GM21381 (cell line): Measurements from ENCODE around the gene DHRS7C.
"Not testable (repeated sequence)": the region's sequence is repeated elsewhere in the genome, so short reads cannot be mapped to it uniquely, and the experiment has no call there.

Experiments
- ATAC-seq: cut with Tn5 transposase; IDR thresholded peaks from one replicate; pipeline ENCODE4 v1.9.1; 2021; ENCODE audit warnings: mild to moderate bottlenecking, moderate library complexity; ENCODE audit not compliant: unreplicated experiment

DHRS7C gene

DNA sequence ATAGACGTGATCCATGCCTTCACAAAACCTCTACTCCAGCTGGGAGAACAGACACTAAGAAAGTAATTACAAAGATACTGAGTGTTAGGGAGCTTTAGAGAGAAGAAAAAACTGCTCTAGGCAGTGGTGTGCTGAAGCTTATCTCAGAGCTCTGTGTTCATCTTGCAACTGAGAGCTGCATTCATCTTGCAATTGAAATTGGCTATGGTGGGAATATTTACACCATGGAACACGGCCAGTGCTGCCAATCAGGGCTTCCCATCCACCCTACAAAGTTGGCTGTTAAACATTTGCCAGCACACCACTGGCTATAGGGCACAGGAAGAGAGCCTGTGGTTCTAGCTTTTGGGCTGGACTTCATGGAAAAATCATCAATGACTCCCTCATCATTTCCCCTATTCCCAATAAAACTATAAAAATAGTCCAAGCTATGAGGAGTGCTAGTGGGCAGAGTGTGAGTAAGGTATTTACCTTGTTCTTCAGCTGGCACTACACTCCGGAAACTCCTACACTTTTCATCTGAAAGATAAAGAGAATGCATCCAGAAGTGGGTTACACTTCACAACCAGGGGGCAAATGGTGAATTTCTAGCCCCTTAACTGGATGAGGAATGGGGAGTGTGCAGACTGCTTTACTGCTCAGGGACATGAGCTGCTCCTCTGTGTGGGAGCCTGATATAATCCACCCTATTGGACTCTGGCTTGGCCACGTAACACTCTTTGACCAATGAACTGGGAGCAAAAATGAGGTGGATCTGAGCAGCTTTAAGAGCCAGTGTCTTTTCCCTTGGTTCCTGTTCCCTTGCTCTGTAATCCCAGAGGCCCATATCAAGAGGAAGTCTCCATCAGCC is 18.9 kb upstream of the DHRS7C start:
- ATAC-seq: no peak

DNA sequence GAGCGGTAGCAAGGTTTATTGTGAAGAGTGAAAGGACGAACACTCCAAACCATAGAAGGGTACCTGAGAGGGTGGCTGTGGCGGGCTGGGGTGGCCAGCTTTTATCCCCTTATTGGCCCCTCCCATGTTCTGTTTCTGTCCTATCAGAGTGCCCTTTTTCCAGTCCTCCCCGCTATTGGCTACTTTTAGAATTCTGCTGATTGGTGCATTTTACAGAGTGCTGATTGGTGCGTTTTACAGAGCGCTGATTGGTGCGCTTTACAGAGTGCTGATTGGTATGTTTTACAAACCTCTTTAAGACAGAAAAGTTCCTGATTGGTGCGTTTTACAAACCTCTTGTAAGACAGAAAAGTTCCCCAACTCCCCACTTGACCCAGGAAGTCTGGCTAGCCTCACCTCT is 18.0 kb upstream of the DHRS7C start:
- no peak for ATAC-seq

DNA sequence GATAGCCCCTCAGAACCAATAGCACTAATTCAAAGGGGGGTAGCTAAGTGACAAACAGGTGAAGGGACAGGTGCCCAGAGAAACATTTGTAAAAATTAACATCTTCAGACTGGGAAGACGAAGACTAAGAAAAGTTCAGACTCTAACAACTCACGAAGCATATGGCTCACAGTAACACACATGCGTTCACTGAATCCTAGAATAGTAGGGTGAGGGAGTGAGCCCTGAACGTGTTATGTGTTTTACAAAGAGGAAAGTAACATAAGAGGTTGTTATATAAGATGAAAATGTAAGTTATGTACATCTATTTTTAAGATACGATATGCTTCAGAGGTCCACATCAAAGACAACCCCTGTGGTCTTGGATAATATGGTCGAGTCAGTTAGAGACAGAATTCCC is 15.3 kb upstream of the DHRS7C start:
- no peak for ATAC-seq

DNA sequence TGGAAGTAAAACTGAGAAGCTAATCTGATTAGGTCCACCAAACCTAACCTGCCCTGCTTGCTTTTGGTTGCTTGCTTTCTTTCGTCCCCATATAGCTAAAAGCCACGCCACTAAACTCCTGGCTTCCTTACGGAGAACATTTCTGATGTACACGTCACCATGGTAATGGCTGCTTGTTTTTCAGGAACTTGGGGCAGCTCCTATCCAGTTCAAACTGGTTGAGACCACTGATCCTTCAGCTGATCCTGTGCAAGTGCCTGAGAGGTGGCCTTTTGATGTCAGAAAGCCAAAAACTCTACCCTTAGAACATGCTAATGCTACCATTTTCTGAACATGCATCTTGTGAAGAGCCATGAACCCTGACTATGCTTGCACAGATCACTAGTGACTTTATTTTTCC is 14.4 kb upstream of the DHRS7C start:
- no peak for ATAC-seq

DNA sequence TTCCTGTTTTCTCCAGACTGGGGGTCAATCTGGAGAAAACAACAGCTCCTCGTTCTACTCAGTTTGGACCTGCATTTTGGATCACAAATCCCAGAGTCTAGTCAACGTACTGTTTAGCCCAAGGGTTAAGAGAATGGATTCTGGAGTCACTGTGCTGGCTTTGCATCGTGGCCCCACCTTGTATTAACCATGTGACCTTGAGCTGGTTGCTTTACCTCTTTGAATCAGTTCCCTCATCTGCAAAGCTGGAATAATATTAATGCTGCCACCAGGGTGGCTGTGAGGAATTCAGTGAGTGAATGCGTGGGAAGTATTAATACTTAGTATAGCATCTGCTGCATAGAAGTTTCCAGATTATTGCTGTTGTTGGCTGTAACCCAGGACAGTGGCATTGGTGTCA is 11.3 kb upstream of the DHRS7C start:
- no peak for ATAC-seq

DNA sequence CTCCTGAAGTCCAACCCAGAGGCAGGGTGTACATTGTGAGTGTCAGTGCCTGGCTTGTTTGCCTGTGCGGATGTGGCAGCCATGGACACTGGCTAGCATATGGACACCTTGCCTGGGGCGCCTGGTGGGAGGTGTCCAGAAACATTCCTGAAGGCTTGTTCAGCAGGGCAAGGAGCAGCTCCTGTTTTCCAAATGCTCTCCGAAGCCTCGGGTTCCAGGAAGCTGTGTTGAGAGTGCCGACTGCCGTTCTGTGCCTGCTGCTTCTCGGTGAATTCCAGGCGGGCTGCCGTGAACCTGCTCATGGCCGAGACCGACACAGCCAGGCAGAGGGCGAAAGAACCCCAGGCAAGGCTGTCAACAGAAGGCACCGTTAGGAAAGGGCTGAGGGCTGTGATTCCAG is 10.9 kb upstream of the DHRS7C start:
- ATAC-seq: no peak

DNA sequence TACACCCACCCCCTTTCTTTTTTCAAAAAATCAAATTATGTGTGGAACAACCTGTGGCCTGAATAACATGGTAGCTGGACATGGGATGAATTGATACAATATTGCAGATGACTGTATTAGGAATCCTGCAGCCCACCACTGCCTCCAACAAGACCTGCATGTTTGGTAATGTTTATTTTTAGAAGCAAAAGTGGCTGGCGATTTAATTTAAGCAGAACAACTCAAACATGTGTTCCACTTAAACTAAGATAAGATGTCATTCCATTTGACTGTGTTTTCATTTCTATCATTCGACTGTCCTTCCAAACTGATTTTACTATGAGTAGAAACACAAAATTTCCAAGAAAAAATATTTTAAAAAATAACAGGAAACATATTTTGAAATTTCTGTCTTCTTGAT is 10.1 kb upstream of the DHRS7C start:
- ATAC-seq: no peak

DNA sequence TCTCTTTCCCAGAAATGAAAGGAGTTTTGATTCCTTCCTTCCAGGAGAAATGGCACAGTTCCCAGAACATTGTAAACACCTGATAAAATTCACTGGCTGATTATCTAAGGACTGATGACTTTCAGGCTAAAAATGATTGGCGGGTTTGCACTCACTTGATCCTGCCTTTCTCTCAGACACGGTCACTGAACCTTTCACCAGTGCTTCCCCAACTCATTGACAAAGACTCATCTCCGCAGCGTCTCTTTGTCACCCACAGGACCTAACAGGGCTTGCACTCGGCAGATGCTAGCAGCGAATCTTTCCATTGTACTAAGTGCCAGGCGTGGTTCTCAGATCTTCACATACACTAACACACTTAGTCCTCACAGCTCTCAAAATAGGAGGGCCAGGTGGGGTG is 7.3 kb upstream of the DHRS7C start:
- no peak for ATAC-seq

DNA sequence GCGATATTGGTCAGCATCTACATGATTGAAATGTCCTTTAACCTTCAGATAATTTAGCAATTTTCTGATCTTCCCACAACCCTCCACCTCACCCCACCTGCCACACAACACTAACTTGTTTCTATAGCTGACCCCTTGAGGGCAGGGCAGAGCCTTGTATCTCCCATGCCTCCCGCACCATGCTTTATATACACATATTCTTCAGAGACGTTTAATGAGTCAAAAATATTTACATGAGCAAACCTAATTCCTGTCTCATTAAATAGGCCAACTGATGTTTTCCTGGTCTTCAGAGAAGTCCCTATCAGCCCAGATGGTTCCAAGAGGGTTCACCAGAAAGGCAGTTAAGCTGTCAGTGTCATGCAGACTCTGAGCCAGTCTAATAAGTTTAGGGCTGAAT is 6.6 kb upstream of the DHRS7C start:
- ATAC-seq: no peak

DNA sequence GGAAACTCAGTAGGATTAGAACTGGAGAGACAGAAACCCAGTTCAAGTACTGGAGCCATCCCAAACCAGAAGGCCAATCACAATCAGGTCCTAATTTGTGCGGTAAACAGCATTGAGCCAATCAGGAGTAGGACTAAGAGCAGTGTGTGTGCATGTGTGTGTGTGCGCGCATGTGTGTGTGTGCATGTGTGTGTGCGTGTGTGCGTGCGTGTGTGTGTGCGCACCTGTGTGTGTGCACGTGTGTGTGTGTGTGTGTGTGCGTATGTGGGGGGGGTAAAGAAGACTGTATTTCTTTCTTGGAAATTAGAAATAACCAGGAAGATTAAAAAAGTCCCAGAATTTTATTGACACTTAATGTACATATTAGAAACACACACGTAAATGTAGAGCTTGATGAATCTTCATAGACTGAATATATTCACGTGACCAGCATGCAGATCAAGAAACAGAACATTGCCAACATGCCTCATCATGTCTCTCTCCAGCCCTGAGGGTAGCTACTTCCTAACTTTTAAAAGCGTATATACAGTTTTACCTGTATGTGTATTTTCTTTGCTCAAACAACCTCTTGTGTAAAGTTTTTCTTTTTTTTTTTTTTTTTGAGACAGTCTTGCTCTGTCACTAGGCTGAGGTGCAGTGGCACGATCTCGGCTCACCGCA is 919 bp upstream of the DHRS7C start:
- no peak for ATAC-seq

DNA sequence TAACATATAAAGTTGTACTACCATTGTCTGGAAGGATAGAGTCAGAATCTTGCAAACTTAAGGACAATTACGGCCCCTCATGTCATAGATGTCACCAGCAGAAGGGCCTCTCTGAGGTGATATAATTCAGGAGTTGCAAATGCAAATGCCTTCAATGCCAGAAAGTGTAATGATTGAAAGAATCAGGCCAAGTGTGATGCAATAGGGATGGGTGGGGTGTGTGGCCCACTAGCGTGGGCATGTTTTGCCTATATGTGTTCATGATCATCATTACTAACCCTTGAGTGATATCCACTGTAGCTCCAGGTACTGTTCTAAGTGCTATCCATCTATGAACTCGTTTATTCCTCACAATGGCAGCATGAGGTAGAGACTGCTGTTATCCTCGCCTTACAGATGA is 1.1 kb downstream of the DHRS7C start:
- no peak for ATAC-seq

DNA sequence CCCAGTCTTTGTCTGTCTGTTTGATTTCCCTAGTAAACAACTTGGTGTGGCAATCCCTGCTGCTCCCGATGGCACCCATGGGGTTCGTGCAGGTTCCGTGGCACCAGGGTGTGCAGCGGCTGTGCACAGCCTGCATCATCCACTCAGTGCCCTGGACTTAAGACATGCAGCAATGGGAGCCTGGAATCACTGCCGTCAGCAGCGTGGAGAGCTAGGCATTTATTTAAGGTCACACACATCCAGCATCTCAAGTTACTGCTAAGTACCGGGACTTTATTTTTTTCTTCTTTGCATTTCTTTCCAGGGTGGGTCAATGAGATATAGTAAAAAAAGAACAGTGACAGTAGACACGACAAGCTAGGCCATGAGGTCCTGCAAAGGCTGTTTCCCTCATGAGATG is 2.8 kb downstream of the DHRS7C start:
- ATAC-seq: no peak

DNA sequence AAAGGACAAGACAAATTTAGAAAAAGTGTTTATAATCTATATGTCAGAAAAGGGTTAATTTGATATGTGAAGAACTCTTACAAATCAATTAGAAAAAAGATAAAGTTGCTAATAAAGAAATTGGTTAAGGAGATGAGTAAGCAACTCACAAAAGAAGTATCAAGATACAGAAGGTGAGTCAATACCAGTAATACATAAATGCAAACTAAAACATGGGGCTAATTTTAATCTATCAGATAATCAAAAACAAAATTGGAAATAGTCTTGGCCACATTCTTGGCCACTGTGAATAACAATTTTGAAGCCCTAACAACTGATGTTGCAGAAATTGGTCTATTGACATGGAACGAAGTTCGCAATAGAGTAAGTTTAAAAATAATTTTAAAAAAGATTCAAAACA is 6.8 kb downstream of the DHRS7C start:
- ATAC-seq: no peak

DNA sequence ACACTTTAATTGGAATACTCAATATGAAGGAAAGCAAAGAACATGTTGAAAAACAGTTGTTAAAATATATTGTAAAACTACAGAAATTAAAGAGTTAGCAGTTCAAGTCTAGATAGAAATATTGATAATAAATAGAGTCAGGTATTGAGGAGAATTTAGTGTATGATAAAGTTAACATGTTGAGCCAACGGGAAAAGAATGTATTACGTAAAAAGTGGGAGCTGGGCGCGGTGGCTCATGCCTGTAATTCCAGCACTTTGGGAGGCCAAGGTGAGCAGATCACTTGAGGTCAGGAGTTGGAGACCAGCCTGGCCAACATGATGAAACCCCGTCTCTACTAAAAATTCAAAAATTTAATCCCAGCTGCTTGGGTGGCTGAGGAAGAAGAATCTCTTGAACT is 7.9 kb downstream of the DHRS7C start:
- ATAC-seq: not testable (repeated sequence)

DNA sequence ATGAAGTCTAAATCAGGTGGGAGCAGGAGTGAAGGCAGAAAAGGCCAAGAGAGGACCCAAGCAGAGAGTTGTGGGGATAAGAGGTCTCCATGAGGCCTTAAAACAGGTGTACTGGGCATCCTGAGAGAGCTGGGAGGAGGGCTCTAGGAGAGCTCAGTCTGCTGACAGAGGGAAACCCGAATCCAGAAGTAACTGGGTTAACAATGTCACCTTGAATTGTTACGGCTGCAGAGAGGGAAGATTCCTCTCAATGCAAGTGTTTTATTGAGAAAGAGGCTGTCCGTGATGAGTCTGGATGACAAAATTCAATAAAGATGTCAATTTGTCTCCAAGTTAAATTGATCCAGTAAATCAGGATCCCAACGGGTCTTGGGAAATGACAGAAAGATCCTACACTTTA is 8.3 kb downstream of the DHRS7C start:
- ATAC-seq: no peak

DNA sequence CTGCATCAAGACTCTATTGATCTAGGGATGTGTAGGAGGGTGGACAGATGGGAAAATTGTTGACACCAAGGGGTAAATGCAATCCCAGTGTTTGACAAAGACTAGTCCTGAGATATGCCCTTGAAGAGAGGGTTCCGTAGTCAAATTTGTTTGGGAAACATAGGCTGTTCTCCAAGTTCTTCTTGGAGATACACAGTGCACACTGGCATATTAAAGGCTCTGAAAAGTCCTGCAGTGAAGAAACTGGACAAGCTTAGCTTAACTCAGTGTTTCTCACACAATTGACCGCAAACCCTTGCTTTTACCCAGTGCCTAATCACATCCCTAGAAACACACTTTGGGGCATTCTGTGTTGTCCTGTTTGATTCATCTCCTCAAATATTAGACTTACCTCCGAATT is 10.8 kb downstream of the DHRS7C start:
- no peak for ATAC-seq

DNA sequence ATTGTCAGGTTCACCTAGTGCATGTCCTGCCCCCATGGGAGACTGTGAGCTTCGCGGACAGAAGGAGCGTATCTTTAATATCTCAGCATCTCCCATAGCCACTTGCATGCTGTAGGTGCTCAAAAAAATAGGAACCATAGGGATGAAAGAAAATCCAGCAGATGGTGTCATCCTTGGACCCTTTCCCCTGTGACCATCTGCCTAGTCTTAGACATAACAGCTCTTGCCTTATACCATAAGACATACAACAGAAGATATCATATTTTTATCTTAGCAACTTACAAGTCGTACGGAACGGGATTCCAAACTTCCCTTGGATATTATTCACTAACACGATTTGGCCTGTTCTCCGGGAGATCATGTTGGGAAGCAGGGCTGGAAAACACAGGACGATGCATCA is 14.5 kb downstream of the DHRS7C start:
- ATAC-seq: no peak

DNA sequence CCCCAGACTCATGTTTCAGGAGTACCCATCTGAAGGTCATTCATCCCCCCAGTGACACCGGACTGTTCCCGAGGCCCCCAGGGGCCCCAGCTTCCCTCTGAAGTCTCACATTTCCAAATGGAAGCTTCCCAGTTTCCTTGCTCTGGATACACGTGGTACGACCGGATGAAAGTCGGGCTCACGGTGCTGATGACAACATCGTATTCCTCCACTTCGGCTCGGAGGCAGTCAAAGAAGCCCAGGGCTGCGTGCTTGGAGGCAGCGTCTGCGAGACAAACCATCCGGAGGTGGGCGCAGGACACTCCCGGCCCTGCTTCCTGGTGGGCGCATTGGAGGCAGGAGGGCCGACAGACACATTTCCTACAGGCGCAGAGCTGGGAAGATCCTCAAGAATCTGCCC is 18.7 kb downstream of the DHRS7C start:
- ATAC-seq: no peak

DNA sequence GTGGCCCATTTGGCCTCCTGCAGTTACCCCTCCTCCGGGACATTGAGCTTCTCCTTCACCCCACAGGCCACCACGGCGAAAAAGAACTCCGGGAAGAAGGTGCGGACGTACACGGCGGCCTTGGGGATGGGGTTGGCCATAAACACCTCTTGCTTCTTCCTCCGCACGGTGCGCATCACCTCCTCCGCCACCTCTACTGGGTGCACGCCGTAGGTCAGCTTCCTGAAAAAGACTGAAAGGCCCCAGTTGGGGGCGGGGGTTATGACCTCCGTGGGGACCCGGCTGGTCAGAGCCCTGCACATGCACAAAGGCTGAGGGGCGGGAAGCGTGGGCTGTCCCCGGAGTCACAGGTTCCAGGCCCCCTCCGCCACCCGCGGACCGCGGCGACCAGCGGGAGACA is 19.9 kb downstream of the DHRS7C start:
- ATAC-seq: no peak

DNA sequence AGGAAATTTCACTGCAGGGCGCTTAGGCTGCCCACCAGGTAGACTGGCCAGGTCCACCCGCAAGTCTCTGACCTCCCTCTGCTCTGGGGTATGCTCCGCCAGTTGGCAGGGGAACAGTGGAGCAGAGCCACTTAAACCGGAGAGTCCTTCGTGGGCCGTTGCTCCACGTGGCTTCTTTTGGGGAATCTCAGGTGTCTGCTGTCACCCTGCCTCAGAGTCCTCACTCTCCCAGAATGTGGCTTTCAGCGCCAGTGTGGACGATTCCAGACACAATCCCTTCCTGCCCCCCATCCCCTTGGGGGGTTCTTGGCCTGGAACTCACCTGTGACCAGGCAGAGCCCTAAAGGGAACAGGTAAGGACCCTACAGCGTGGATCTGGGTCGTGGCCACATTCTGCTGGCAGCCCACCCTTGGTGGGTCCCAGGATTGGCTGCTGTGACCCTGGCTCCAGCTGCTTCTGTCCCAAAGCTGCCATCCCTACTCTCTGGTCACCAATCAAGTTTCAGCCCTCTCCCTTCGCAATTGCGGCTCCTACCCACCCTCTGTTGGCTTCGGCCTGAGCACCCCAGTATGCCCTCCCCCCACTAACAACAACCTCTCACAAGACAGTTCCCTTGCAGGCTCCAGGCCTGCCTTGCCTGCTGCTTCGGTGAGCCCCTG is 22.2 kb downstream of the DHRS7C start:
- no peak for ATAC-seq

DNA sequence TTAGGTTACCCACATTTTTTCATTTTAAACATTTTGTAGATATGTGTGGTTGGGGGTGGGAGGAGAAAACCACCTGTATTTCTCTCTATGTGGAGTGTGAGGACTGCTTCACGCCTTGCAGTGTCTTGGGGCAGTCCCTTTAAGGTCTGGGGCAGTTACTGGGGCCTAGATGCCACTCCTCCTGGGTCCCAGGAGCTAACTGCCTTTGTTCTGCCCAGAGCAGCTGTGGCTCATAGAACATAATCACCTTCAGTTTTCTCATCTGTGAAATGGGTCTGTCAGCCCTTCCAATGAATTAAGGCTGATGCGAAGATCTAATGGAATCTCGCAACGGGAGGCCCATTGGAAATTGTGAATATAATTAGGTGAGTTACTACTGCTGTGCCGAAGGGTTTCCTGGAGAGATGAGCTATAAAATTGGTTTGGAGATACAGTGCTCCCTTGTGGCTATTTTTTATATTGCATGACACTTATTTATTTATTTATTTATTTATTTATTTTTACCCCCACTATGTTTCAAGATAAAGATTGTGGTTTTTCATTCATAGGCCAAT is 22.9 kb downstream of the DHRS7C start:
- no peak for ATAC-seq

DNA sequence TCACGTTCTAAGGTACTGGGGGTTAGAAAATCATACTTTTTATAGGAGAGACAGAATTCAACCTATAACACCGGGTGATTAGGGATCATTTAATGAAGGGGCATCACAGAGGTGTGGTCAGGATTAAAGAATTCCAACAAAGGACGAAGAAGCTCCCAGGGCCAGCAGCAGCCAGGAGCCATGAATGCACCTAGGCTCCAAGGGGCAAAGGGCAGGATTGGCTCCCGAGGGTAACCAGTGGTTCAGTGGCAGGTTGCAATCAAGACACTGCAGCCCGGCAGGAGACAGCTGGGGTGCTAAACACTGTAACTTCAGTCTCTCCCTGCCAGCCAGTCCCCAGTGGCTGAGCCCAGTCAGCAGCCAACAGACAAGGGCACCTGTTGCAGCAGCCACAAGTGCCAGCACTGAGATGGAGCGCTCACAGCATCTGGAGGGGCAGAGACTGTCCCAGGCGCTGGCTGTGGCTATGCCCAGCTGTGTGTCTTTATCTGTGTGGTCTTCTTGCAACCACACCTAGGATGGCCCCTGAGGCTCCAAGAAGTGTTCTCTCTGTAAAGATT is 23.9 kb downstream of the DHRS7C start:
- ATAC-seq: no peak
